Natural killer cell (primary cell): Measurements from ENCODE around the gene ATP6V0E2. TPM values are rescaled to one million over a fixed set of nuclear protein-coding genes. Genes with fewer than 3 reads are reported as not detected.

Source experiments
- ATAC-seq, 3 donors: fragments of 150-1000 bp in 2 of 3; fragments of 200-7000 bp in 1 of 3; cut with Tn5 transposase; 1 replicate in 1 of 3; 2 replicates in 2 of 3; pipeline ENCODE4 v1.10.0; 2021; ENCODE audit warnings: mild to moderate bottlenecking in 2 of 3, moderate library complexity in 2 of 3
- DNase-seq, 2 donors: peaks; one replicate each; pipeline versions ENCODE4 v3.0.0 to v3.0.0-alpha.2; 2013 to 2021; ENCODE audit warnings: mixed read lengths in 1 of 2
- H3K27ac ChIP-seq: one replicate; pipeline ENCODE4 v1.5.1; 2013; ENCODE audit warnings: mild to moderate bottlenecking, low read length
- H3K27me3 ChIP-seq: one replicate; pipeline ENCODE4 v1.6.1; 2013; ENCODE audit warnings: low read length; ENCODE audit not compliant: control insufficient read depth, insufficient read depth
- H3K36me3 ChIP-seq: one replicate; pipeline ENCODE4 v1.6.1; 2013; ENCODE audit warnings: low read length; ENCODE audit not compliant: control insufficient read depth, insufficient read depth
- H3K4me1 ChIP-seq: one replicate; pipeline ENCODE4 v1.6.1; 2013; ENCODE audit warnings: low read length; ENCODE audit not compliant: control insufficient read depth, insufficient read depth
- H3K4me3 ChIP-seq: one replicate; pipeline ENCODE4 v1.5.1; 2013; ENCODE audit warnings: low read length
- H3K9me3 ChIP-seq: one replicate; pipeline ENCODE4 v1.6.1; 2013; ENCODE audit warnings: low read length; ENCODE audit not compliant: control insufficient read depth, insufficient read depth
- H3K27ac Mint-ChIP-seq, 2 donors: one replicate each; pipeline ENCODE4 v1.8.0; 2022; ENCODE audit warnings: mild to moderate bottlenecking in 2 of 2, mixed read lengths in 2 of 2, moderate library complexity in 1 of 2
- H3K27me3 Mint-ChIP-seq, 2 donors: one replicate each; pipeline ENCODE4 v1.8.0; 2022; ENCODE audit warnings: low read depth in 2 of 2, mixed read lengths in 2 of 2
- H3K36me3 Mint-ChIP-seq: one replicate; pipeline ENCODE4 v1.8.0; 2022; ENCODE audit warnings: mixed read lengths
- H3K4me1 Mint-ChIP-seq, 2 donors: one replicate each; pipeline ENCODE4 v1.8.0; 2022; ENCODE audit warnings: mixed read lengths in 2 of 2
- H3K4me3 Mint-ChIP-seq: one replicate; pipeline ENCODE4 v1.8.0; 2022; ENCODE audit warnings: mild to moderate bottlenecking, moderate library complexity, mixed read lengths
- H3K9me3 Mint-ChIP-seq, 2 donors: one replicate each; pipeline ENCODE4 v1.8.0; 2022; ENCODE audit warnings: mixed read lengths in 2 of 2
- WGBS: methylation state at CpG from one replicate; pipeline ENCODE4 v1.1.7; 2013; ENCODE audit warnings: missing lambda C conversion rate; ENCODE audit not compliant: insufficient coverage; 5-methylcytosine and 5-hydroxymethylcytosine counted together
- intact Hi-C: fragments of 100-400 bp; cut with micrococcal nuclease; formaldehyde crosslinking; loops from one replicate; pipeline ENCODE4 v1.14.2; 2022
- total RNA-seq, 4 donors: library from RNA; stranded (reverse); fragments of 120-200 nt in 1 of 4; gene quantifications; one replicate each; pipeline versions ENCODE4 v1.2.3 to v1.2.4, GENCODE V29; 2013 to 2022
- TF ChIP-seq, protein P1 (sequence below): fragments of 200-600 bp; IDR thresholded peaks from one replicate; pipeline ENCODE4 v1.8.0; 2022; ENCODE audit warnings: antibody characterized with exemption

ATP6V0E2 gene
- total RNA-seq, result 10 to 100 TPM; 23.2 to 39.4 (median 34.9) TPM
- 23.3 TPM for total RNA-seq (2013)

DNA sequence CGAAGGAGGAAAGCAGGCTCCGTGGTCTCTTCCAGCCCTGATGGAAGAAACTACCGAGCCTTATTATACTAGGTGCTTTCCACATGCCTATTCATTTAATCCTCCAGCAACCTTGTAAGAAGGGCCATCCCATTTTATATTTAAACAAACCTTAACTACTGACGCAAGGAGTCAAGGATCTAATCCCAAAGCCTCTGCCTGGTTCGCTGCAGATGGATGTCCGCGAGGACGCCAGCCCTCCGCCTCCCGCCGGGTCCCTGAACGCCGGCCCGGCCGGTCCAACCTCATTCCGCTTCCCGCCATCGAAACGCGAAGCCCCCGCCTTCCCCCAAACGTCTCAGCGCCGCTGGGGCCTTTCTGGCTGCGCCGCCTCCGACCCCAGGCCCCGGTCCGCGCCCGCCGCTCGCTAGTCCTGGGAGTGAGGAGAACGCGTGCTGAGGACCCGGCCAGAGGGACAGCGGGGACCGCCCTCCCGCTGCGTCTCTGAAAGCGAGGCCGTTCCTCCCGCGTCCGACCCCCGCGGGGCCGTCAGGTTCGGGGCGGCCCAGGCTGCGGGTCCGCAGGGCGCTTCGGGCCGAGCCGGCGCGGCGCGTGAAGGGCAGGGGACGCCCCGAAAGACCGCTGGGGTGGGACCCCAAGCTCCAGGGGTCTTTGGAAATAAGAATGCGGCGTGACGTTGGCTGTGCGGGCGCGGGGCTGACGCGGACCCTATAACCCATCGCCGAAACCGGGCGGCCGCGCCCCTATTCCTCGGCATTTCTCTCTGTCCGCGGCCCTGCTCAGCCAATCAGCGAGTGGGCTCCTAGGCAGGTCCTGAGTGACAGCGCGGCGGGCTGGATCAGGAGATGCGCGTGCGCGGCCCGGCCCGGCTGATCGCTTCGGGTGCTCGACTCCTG is at the start of gene ATP6V0E2:
TSS of gene ATP6V0E2 (plus strand) at position 896 of the 896 bp plus-strand sequence. CDS start 97 bp downstream, outside the sequence.
- peak; percentile 87 to 89 (median 88) for ATAC-seq
- TF ChIP-seq, protein P1, sequence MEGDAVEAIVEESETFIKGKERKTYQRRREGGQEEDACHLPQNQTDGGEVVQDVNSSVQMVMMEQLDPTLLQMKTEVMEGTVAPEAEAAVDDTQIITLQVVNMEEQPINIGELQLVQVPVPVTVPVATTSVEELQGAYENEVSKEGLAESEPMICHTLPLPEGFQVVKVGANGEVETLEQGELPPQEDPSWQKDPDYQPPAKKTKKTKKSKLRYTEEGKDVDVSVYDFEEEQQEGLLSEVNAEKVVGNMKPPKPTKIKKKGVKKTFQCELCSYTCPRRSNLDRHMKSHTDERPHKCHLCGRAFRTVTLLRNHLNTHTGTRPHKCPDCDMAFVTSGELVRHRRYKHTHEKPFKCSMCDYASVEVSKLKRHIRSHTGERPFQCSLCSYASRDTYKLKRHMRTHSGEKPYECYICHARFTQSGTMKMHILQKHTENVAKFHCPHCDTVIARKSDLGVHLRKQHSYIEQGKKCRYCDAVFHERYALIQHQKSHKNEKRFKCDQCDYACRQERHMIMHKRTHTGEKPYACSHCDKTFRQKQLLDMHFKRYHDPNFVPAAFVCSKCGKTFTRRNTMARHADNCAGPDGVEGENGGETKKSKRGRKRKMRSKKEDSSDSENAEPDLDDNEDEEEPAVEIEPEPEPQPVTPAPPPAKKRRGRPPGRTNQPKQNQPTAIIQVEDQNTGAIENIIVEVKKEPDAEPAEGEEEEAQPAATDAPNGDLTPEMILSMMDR, result no peak
- DNase-seq, result peak; percentile 86 to 95
- H3K27me3 Mint-ChIP-seq, result no peaks in the 10 kb centered on the region
- peak within 1 kb of the TSS; percentile 19 to 82 for H3K27ac Mint-ChIP-seq
- no peaks in the 10 kb centered on the region for H3K27me3 ChIP-seq
- no peaks in the 10 kb centered on the region for H3K9me3 Mint-ChIP-seq
- peak within 1 kb of the TSS; percentile 23 for H3K27ac ChIP-seq
- H3K4me1 ChIP-seq, result peaks cover 55% of the 10 kb centered on the region
- intact Hi-C loops, result loop anchor here (5.0 kb wide), 1 partner anchor 36 kb away; the partner anchor contains the start of gene ZNF862
- peaks cover 50 to 59% of the 10 kb centered on the region in 2 donors for H3K4me1 Mint-ChIP-seq
- H3K9me3 ChIP-seq, result no peaks in the 10 kb centered on the region
- no peaks in the 10 kb centered on the region for H3K36me3 ChIP-seq
- under 1% methylated on average over 93 of the region's 93 CpGs for WGBS
- peak within 1 kb of the TSS; percentile 92 for H3K4me3 Mint-ChIP-seq
- no peaks in the 10 kb centered on the region for H3K36me3 Mint-ChIP-seq
- peak within 1 kb of the TSS; percentile 48 for H3K4me3 ChIP-seq

DNA sequence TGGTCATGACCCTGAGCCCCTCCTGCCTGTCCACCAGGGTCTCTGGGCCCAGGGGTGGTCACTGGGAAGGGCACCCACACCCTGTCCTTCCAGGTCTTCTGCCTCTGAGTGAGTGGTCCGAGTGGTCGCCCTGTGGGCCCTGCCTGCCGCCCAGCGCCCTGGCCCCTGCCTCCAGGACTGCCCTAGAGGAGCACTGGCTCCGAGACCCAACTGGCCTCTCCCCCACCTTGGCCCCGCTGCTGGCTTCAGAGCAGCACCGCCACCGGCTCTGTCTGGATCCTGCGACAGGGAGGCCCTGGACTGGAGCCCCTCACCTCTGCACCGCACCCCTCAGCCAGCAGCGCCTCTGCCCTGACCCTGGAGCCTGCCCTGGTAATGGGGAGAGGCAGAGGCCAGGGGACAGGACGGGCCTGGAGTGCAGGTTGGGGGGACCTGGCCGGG is 49.4 kb upstream of the ATP6V0E2 start:
- Histone ChIP-seq H3K27ac (no peak overlapping the region), H3K4me1 (no peaks in the 10 kb centered on the region), H3K4me3 (no peak overlapping the region), H3K36me3 (no peaks in the 10 kb centered on the region), H3K27me3 (no peaks in the 10 kb centered on the region), H3K9me3 (no peaks in the 10 kb centered on the region)
- no peaks in the 10 kb centered on the region for H3K36me3 Mint-ChIP-seq
- intact Hi-C loops, result no loop called here
- ATAC-seq, result no peak
- no peak for DNase-seq
- no peaks in the 10 kb centered on the region for H3K27me3 Mint-ChIP-seq
- H3K4me3 Mint-ChIP-seq, result no peak overlapping the region
- no peak overlapping the region for H3K27ac Mint-ChIP-seq
- H3K9me3 Mint-ChIP-seq, result no peaks in the 10 kb centered on the region
- 84% methylated on average over 13 of the region's 13 CpGs for WGBS
- H3K4me1 Mint-ChIP-seq, result no peaks in the 10 kb centered on the region
- TF ChIP-seq, protein P1, result no peak

DNA sequence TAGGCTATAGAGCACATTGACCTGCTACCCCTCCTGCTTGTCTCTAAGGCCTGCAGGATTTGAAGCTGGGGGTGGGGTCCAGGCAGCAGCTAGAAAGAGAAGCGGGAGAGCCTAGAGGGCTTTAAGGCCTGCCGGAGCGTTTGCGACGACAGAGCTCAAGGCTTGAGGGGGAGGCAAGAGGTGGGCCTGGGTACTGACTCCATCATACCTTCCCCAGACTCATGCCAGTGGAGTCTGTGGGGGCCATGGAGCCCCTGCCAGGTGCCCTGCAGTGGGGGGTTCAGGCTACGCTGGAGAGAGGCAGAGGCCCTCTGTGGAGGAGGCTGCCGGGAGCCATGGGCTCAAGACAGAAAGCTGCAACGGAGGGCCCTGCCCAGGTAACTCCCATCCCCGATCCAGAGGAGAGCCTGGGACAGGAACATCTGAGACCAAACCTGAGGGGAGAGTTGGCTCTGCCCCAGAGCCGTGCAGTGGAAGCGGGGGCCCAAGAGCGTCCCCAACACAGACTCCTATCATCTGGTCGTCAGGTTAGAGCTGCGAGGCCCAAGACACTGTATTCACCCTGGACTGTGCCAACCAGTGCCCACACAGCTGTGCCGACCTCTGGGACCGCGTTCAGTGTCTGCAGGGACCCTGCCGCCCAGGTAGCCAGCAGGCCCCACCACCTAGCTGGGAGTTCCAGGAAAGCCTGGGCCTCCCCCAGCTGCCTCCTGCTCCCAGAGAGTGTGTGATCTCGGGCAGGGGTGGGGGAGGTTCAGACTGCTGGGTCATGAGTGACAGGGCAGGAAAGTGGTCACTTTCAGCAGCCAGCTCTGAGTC is 48.8 kb upstream of the ATP6V0E2 start:
- TF ChIP-seq, protein P1, result no peak
- Mint-ChIP-seq H3K4me3 (no peak overlapping the region), H3K27me3 (no peaks in the 10 kb centered on the region), H3K27ac (no peak overlapping the region), H3K36me3 (no peaks in the 10 kb centered on the region), H3K4me1 (no peaks in the 10 kb centered on the region), H3K9me3 (no peaks in the 10 kb centered on the region)
- intact Hi-C loops, result no loop called here
- Histone ChIP-seq H3K4me1 (no peaks in the 10 kb centered on the region), H3K9me3 (no peaks in the 10 kb centered on the region), H3K36me3 (no peaks in the 10 kb centered on the region), H3K27me3 (no peaks in the 10 kb centered on the region), H3K4me3 (no peak overlapping the region), H3K27ac (no peak overlapping the region)
- WGBS, result 93% methylated on average over 19 of the region's 19 CpGs
- ATAC-seq (no peak), DNase-seq (no peak)
